ENCODE results near the gene RAB11FIP4. TPM values are rescaled to one million over a fixed set of nuclear protein-coding genes. Genes with fewer than 3 reads are reported as not detected.

The RAB11FIP4 gene, protein sequence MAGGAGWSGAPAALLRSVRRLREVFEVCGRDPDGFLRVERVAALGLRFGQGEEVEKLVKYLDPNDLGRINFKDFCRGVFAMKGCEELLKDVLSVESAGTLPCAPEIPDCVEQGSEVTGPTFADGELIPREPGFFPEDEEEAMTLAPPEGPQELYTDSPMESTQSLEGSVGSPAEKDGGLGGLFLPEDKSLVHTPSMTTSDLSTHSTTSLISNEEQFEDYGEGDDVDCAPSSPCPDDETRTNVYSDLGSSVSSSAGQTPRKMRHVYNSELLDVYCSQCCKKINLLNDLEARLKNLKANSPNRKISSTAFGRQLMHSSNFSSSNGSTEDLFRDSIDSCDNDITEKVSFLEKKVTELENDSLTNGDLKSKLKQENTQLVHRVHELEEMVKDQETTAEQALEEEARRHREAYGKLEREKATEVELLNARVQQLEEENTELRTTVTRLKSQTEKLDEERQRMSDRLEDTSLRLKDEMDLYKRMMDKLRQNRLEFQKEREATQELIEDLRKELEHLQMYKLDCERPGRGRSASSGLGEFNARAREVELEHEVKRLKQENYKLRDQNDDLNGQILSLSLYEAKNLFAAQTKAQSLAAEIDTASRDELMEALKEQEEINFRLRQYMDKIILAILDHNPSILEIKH
- total RNA-seq = 0.16 and 3.6 TPM in 2 replicates

DNA sequence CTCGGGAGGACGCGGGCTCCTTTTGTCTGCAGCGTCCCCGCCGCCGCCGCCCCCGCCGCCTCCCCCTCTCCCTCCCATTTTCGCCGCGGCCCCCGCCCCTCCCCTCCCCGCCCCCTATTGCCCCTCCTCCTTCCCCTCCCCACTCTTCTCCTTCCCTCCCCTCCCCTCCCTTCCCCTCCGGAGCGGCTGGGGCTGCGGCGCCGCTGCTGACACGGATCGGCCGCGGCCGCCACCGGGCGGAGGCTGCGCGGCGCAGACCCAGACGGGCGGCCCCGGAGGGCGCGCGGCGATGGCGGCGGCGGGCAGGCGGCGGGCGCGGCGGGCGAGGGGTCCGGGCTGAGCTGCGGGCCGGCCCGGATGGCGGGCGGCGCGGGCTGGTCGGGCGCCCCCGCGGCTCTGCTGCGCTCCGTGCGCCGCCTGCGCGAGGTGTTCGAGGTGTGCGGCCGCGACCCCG lies at the start of gene RAB11FIP4:
TSS of gene RAB11FIP4 (plus strand) at position 180 of the 454 bp plus-strand sequence. CDS start at position 358, 178 bp downstream.

Other genes starting within 250 kb of the RAB11FIP4 start
- gene OMG, start 94.4 kb upstream of the RAB11FIP4 start, total RNA-seq = 5.1 and 8.5 TPM in 2 replicates
- 0.16 TPM in 1 of 2 replicates, not detected in the other for gene EVI2B, start 77.6 kb upstream of the RAB11FIP4 start, total RNA-seq
- gene EVI2A, start 70.1 kb upstream of the RAB11FIP4 start, total RNA-seq = 2.4 and 3.8 TPM in 2 replicates

Measured in bronchial smooth muscle cell (primary cell).